ENCODE measurements around the gene AQP12A. TPM values are rescaled to one million over a fixed set of nuclear protein-coding genes. Genes with fewer than 3 reads are reported as not detected.

The AQP12A gene
- total and polyA plus RNA-seq, 10 of the 15 experiments (the other 5 are each of a cell fraction or from before 2014, with no cell fraction given) = not detected

DNA sequence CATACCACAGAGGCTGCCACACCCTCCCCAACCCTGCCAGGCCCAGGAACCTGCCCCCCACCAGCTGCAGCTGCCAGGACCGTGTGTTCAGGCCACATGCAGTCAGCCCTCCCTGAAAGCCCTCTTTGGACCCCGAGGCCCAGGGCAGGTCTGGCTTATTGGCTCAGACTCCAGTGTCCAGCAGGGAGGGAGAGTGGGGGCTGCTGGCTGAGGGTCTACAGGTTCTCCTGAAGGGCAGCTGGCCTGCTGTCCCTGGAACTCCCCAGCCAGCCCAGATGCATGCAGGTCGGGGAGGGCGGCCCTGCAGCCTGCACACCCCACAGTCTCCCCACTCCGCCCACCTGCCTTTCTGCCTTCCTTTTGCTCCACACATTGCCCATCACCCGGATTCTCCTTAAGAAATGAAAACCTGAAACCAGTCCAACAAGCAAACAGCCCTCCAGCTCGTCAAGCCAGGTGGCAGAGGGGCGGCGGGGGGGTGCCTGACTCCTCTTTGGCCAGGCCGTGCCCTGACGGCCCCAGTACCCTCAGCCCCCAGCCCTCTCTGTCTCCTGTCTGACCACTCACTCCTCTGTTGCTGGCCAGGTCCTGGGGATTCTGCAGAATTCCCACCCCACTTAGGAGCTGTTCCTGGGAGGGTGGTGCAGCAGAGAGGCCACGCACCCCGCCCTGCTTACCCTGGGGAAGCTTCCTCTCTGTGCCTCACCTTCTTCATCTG is 48.4 kb upstream of the AQP12A start:
- no peaks in the 10 kb centered on the region for H3K4me1 ChIP-seq (ENCODE audit: control insufficient read depth, insufficient read depth, low read length)
- intact Hi-C loops (cut with micrococcal nuclease; ENCODE audit: unreplicated experiment) (no loop called here), in situ Hi-C loops (cut with MboI) (no loop called here)
- ChIA-PET CTCF (no interaction called here), SMC1A (ENCODE audit: uncharacterized antibody, unreplicated experiment) (no interaction called here), POLR2A (no interaction called here), RAD21 (ENCODE audit: unreplicated experiment) (interaction anchor here (1.2 kb wide), 1 partner anchor 129 kb away, joined by 3 read pairs; no protein-coding TSS in a partner anchor)
- H3K4me3 ChIP-seq = no peak overlapping the region
- DNase-seq (ENCODE audit: low read depth, low spot score) = no peak
- no peak for ATAC-seq
- H3K9ac ChIP-seq (ENCODE audit: control insufficient read depth, insufficient read depth, low read length) = no peak overlapping the region
- H3K36me3 ChIP-seq (ENCODE audit: control insufficient read depth in 2 of 2, insufficient read depth in 2 of 2, low read length in 1 of 2) = no peaks in the 10 kb centered on the region
- H3K9me3 ChIP-seq (replicated peaks; ENCODE audit: control insufficient read depth, insufficient read depth, low read length) = no peaks in the 10 kb centered on the region; the same call in 2 of the 3 replicates
- no peaks in the 10 kb centered on the region for H3K79me2 ChIP-seq (ENCODE audit: control insufficient read depth, insufficient read depth, low read length)
- FAIRE-seq = no peak
- H3K4me2 ChIP-seq (ENCODE audit: control insufficient read depth, insufficient read depth) = no peak overlapping the region
- H3K27me3 ChIP-seq (replicated peaks in 1 of 2; ENCODE audit: control insufficient read depth in 2 of 2, insufficient read depth in 2 of 2, low read length in 1 of 2) = no peaks in the 10 kb centered on the region; a peak in 1 of 4 replicates
- WGBS (ENCODE audit: insufficient coverage, insufficient replicate concordance, low lambda C conversion rate, missing lambda C conversion rate) = 28% methylated on average over 13 of the region's 13 CpGs
- TF ChIP-seq, protein P1, sequence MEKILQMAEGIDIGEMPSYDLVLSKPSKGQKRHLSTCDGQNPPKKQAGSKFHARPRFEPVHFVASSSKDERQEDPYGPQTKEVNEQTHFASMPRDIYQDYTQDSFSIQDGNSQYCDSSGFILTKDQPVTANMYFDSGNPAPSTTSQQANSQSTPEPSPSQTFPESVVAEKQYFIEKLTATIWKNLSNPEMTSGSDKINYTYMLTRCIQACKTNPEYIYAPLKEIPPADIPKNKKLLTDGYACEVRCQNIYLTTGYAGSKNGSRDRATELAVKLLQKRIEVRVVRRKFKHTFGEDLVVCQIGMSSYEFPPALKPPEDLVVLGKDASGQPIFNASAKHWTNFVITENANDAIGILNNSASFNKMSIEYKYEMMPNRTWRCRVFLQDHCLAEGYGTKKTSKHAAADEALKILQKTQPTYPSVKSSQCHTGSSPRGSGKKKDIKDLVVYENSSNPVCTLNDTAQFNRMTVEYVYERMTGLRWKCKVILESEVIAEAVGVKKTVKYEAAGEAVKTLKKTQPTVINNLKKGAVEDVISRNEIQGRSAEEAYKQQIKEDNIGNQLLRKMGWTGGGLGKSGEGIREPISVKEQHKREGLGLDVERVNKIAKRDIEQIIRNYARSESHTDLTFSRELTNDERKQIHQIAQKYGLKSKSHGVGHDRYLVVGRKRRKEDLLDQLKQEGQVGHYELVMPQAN (conservative IDR thresholded peaks at IDR 0.05) = no peak
- TF ChIP-seq PAX5 (IDR thresholded peaks at IDR 0.05; ENCODE audit: borderline replicate concordance, low read depth, low read length) (no peak), HDGF (IDR thresholded peaks at IDR 0.05) (no peak), BMI1 (IDR thresholded peaks at IDR 0.05; ENCODE audit: borderline replicate concordance) (no peak), SREBF2 (IDR thresholded peaks at IDR 0.05; ENCODE audit: low read length) (no peak), CREB1 (IDR thresholded peaks at IDR 0.05; ENCODE audit: low read depth) (no peak), ZNF384 (IDR thresholded peaks at IDR 0.05; ENCODE audit: borderline replicate concordance, low read depth, low read length) (no peak), STAT1 (conservative IDR thresholded peaks at IDR 0.05) (no peak), SMARCA5 (IDR thresholded peaks at IDR 0.05) (no peak)
- TF ChIP-seq, protein P2, sequence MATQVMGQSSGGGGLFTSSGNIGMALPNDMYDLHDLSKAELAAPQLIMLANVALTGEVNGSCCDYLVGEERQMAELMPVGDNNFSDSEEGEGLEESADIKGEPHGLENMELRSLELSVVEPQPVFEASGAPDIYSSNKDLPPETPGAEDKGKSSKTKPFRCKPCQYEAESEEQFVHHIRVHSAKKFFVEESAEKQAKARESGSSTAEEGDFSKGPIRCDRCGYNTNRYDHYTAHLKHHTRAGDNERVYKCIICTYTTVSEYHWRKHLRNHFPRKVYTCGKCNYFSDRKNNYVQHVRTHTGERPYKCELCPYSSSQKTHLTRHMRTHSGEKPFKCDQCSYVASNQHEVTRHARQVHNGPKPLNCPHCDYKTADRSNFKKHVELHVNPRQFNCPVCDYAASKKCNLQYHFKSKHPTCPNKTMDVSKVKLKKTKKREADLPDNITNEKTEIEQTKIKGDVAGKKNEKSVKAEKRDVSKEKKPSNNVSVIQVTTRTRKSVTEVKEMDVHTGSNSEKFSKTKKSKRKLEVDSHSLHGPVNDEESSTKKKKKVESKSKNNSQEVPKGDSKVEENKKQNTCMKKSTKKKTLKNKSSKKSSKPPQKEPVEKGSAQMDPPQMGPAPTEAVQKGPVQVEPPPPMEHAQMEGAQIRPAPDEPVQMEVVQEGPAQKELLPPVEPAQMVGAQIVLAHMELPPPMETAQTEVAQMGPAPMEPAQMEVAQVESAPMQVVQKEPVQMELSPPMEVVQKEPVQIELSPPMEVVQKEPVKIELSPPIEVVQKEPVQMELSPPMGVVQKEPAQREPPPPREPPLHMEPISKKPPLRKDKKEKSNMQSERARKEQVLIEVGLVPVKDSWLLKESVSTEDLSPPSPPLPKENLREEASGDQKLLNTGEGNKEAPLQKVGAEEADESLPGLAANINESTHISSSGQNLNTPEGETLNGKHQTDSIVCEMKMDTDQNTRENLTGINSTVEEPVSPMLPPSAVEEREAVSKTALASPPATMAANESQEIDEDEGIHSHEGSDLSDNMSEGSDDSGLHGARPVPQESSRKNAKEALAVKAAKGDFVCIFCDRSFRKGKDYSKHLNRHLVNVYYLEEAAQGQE (IDR thresholded peaks at IDR 0.05; ENCODE audit: low read depth, low read length) = no peak
- no peaks in the 10 kb centered on the region for H4K20me1 ChIP-seq (ENCODE audit: control insufficient read depth, insufficient read depth)
- no TSS peak for BruUV-seq (replicated peaks)
- no peak overlapping the region for H3K27ac ChIP-seq (ENCODE audit: control insufficient read depth, insufficient read depth)
- no peak overlapping the region for H2AFZ ChIP-seq (ENCODE audit: control insufficient read depth, low read depth, low read length)
